Coronary artery (tissue), 2 donors: ENCODE data around the gene TTC8.

Experiments
- DNase-seq: peaks from one replicate; pipeline ENCODE4 v3.0.0-alpha.2; 2017; ENCODE audit warnings: low spot score
- H3K27ac ChIP-seq, 2 donors: fragments of 200-600 bp; sonication (generic); one replicate each; pipeline ENCODE4 v1.5.1; 2016 to 2019
- H3K4me3 ChIP-seq: fragments of 200-600 bp; sonication (generic); 2 replicates; pipeline ENCODE4 v1.5.1; 2016; ENCODE audit warnings: mild to moderate bottlenecking, moderate library complexity
- TF ChIP-seq, protein P1 (sequence below): fragments of 200-600 bp; sonication (generic); IDR thresholded peaks from one replicate; pipeline ENCODE4 v1.5.1; 2019; ENCODE audit warnings: antibody characterized with exemption

TTC8 gene

DNA sequence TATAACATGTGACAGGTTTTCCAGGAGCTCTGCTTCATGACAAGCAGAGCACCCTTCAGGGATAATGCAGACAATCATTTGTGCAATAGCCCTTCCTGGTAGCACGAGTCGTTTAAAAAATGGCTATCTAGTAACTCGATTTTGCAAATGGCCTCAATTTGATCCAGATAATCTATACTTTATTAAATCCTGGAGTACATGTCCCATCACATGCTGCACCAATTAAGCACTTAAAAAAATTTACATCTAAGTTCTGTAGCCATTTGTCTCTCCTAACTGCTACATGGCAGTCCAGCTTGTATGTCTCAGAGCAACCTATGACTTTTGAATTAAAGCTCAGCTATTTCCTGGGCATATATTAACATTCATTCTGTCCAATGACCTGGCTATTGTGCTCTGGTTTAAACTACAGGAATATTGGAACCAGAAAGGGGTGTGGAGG lies 79.8 kb downstream of the TTC8 start:
- DNase-seq: no peak
- Histone ChIP-seq H3K27ac (no peak overlapping the region), H3K4me3 (no peak overlapping the region)
- TF ChIP-seq, protein P1, sequence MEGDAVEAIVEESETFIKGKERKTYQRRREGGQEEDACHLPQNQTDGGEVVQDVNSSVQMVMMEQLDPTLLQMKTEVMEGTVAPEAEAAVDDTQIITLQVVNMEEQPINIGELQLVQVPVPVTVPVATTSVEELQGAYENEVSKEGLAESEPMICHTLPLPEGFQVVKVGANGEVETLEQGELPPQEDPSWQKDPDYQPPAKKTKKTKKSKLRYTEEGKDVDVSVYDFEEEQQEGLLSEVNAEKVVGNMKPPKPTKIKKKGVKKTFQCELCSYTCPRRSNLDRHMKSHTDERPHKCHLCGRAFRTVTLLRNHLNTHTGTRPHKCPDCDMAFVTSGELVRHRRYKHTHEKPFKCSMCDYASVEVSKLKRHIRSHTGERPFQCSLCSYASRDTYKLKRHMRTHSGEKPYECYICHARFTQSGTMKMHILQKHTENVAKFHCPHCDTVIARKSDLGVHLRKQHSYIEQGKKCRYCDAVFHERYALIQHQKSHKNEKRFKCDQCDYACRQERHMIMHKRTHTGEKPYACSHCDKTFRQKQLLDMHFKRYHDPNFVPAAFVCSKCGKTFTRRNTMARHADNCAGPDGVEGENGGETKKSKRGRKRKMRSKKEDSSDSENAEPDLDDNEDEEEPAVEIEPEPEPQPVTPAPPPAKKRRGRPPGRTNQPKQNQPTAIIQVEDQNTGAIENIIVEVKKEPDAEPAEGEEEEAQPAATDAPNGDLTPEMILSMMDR: no peak

GRCh38 chr14:88904864-88905263 lies 80.4 kb downstream of the TTC8 start:
- Histone ChIP-seq H3K4me3 (no peak overlapping the region), H3K27ac (no peak overlapping the region)
- TF ChIP-seq, protein P1: no peak
- no peak for DNase-seq

DNA sequence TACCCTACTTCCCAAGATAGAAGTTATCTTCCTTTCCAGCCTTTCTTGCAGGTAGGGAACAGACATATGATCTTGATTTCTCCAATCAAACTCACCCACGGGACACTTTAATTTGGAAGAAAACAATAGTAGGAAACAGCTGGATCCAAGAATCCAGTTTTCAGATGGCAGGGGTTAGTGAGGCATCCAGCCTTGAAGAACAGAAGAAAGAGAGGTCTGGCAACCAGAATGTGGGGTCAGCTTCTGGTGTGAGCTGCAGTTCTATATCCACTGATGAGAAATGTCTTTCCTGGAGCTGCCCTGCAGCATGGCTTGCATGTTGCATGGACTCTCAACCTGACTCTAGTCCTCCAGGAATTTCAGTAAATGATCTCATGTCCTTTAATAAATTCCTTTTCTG lies 83.8 kb downstream of the TTC8 start:
- no peak overlapping the region for H3K27ac ChIP-seq
- TF ChIP-seq, protein P1: no peak
- no peak overlapping the region for H3K4me3 ChIP-seq

GRCh38 chr14:88910386-88910785 lies 85.9 kb downstream of the TTC8 start:
- H3K27ac ChIP-seq: no peak overlapping the region
- DNase-seq: no peak
- no peak overlapping the region for H3K4me3 ChIP-seq
- TF ChIP-seq, protein P1: no peak

More for the DNA sequence above, 83.8 kb downstream of the TTC8 start:
- no peak for DNase-seq

GRCh38 chr14:88911809-88912208 lies 87.4 kb downstream of the TTC8 start:
- Histone ChIP-seq H3K27ac (no peak overlapping the region), H3K4me3 (no peak overlapping the region)
- no peak for DNase-seq
- TF ChIP-seq, protein P1: no peak

GRCh38 chr14:88914956-88915355 lies 90.5 kb downstream of the TTC8 start:
- Histone ChIP-seq H3K4me3 (no peak overlapping the region), H3K27ac (no peak overlapping the region)
- no peak for DNase-seq
- TF ChIP-seq, protein P1: no peak

- Histone ChIP-seq H3K4me3 (no peak overlapping the region), H3K27ac (no peak overlapping the region)
- DNase-seq: no peak
- TF ChIP-seq, protein P1: no peak
These were observed 95.1 kb downstream of the TTC8 start for GRCh38 chr14:88919502-88919901.
